HG02759 (cell line): ENCODE measurements around the gene RBP5.
A peak's percentile ranks its signal among the peaks of the same experiment; 100 is the strongest.

Source experiments
- ATAC-seq: cut with Tn5 transposase; IDR thresholded peaks from one replicate; pipeline ENCODE4 v1.9.1; 2021; ENCODE audit warnings: mild to moderate bottlenecking, moderate library complexity; ENCODE audit not compliant: unreplicated experiment

The RBP5 gene

DNA sequence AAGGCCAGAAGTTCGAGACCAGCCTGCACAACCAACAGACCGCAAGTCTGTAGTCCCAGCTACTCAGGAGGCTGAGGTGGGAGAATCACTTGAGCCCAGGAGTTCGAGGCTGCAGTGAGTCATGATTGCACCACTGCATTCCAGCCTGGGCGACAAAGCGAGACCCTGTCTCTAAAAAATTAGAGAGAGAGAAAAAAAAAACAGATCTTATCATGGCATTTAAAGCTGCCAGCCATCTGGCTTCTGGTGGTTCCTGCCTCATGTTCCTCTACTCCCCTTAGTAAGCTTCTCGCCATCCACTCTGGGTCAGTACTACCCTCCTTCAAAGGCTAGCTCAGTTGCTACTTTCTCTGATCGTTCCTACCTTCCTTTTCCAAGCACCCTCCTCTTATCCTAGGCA, 17.5 kb upstream of the RBP5 start:
- ATAC-seq: no peak

DNA sequence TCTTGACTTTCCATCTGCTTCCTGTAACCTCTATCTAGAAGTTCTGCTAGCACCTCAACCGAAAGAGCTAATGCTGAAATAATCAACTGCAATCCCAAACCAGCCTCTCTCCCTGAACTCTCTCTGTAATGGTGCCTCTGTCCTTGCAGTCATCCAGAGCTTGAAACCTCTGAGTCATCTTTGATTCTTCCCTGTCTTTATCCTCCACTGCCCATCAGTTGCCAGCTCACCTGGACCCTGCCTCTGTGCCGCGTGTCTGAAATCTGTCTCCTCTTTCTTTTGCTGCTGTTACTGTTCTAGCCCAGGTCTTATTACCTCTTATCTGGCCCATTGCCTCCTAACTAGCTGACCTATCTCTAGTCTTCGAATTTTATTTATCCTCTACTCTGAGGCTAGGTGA, 17.0 kb upstream of the RBP5 start:
- no peak for ATAC-seq

DNA sequence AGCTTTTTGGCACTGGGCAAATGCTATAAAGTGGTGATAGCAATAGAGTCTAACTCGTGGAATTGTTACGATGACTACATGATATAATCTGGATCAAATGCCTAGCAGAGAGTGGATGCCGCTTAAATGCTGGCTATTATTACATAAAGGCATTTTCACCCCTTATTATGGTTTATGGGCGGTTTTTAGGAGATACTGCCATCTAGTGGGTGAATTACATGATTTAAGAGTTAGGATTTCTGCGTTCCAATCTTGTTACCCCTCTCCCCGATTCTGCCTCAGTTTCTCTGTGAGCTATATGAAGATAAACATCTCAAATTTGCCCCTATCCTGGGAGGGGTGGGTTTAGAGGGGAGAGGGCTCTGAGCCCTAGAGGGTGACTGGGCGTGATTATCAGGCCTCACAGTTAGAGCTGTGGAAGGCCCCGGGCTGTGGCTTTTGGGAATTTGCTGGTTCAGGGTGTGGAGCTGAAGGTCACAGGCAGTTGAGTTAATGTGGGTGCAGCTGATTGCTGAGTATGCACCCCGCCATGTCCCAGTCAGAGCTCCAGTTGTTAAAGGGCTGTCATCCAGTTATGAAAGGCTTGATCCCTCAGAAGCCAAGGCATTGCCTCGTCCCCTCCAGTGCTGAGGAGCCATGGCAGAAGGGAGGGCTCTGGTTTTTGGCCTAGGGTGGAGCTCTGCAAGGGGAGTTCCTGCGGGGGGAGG, 15.9 kb upstream of the RBP5 start:
- no peak for ATAC-seq

DNA sequence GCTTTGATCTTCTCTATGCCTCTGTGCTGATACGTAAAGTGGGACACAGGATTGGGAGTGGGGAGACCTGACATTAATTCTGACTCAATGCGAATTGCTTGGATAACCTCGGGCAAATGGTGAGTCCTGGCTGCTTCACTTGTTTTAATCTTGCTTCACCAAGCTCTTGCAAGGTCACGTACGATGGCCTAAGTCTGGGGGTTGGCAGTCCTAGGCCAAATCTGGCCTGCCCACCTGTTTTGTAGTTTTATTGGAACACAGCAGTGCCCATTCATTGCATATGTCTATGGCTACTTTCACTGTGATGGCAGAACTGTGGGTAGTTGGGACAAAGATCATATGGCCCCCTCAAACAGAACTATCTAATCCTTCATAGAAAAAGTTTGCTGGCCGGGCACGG, 14.9 kb upstream of the RBP5 start:
- no peak for ATAC-seq

DNA sequence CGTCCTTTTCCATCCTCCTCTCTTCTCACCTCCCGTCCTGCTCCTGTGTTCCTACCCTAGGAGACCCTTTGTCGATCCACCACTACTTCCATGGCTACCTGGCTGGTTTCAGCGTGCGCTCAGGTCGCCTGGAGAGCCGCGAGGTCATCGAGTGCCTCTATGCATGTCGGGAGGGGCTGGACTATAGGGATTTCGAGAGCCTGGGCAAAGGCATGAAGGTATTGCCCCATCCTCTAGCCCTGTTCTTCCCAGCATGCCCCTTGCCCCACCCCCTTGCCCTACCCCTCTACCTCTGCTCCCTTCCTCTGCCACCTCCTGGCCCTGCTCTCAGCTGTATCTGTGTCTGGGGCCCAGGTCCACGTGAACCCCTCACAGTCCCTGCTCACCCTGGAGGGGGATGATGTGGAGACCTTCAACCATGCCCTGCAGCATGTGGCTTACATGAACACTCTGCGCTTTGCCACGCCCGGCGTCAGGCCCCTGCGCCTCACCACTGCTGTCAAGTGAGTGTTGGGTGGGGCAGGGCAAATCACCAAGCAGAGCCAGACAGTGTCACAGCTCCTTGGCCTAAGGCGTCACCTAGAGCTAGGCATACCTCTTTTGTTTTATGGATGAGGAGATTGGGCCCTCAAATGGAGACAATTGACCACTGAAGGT, 14.2 kb upstream of the RBP5 start:
- no peak for ATAC-seq

DNA sequence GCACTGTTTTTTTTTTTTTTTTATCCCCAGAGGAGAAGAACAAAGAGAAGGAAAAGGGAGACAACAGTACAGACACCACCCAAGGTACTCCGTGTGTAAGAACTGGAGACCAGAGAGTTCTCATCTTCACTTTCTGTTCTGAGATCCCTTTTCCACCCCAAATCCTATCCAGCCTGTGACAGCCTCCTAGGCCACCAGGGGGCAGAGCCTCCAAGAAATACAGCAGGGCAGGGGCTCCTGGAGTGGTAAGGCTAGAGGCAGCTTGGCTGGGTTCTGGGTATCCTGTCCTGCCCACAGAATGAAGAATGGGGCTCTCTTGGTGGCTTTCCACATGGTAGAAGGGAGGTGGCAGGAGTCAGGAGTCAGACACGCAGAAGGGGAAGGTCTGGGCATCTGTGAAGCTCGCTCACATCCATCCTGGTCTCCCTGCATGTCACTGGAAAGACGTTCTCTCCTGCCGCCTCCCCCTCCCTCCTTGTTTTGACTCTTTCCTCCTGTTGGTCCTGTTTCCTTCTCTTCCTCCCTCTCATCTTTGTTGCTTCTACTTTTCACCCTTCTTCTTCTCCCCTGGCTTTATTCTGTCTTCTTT, 13.5 kb upstream of the RBP5 start:
- no peak for ATAC-seq

DNA sequence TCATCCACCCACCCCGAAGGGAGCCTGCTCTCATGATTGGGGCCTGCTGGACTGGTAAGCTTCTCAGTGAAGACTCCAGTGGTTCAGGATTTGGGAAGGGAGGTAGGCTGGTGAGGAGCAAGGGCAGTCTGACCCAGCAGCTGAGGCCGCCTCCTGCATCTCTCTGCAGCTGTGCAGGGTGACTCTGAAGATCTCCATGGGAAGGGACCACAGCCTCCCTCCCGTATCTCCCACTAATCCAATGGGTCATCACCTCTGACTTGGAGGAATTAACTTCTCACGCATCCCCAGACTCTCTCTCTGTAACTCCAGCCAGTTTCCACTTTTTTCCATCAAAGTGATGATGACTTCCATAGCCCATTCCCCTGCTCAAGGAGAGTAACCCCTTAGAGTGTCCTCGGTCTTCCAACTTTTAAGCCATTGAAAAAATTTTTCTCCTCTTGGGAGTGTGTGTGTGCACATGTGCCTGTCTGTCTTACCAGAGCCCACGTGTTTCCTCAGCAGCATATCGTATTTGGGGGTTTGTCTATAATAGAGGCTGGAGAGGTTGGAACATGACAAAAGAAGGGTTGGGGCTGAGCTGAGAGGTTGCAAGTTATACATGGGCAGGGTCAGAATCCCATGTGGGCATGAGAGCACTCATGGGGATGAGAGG, 12.8 kb upstream of the RBP5 start:
- no peak for ATAC-seq

DNA sequence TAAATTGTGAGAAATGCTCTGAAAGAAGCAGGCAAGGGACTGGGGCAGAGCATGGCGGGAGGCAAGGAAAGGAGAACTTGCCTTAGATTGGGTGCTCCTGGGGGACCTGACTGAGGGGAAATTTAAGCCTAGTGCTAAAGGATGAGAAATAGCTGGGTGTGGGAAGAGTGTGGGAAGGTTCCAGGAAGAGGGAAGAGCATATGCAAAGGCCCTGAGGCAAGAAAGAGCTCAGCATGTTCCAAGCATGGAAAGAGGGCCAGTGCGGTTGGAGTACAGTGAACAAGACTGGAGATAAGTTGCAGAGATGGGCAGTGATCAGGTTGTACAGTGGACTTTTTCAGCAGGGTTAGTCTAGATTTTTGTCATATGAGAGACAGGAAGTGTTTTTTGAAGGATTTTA, 10.5 kb upstream of the RBP5 start:
- ATAC-seq: no peak

DNA sequence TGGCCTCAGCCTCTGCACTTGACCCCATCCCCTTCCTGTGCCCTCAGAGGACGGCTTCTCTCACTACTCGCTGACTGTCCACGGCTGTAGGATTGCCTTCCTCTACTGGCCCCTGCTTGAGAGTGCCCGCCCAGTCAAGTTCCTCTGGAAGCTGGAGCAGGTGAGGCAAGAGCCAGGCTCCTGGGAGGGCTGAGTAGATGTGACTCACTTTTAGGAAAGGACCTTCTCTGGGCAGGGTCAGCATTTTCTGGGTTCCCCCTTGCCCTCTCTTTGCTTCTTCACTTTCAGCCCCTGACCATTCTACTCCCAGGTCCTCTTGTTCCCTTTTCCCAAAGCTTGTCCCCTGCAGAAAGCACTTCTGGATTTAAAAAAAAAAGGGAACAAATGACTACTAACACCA, 9.2 kb upstream of the RBP5 start:
- no peak for ATAC-seq

DNA sequence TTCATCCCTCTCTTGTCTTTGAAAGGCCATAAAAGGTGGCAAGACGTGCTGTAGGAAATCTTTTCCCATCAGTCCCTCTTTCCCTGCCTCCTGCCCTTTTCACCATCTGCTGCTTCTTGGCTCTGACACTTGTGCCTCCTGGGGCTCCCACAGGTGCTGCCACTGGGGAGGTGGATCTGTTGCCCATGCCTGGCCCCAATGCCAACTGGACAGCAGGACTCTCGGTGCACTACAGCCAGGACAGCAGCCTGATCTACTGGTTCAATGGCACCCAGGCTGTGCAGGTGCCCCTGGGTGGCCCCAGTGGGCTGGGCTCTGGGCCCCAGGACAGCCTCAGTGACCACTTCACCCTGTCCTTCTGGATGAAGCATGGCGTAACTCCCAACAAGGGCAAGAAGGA, 8.0 kb upstream of the RBP5 start:
- no peak for ATAC-seq

DNA sequence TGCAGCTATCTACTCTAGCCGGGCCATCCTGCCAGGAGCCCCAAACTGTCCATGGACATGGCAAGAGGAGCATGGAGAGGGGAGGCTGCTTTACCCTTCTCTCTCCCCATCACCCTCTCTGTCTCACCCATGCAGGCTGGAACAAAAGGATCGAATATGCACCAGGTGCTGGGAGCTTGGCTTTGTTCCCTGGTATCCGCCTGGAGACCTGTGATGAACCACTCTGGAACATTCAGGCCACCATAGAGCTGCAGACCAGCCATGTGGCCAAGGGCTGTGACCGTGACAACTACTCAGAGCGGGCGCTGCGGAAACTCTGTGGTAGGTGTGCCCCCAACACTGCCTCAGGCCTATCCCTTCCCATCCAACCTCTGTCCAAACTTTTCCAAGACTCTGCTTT, 7.4 kb upstream of the RBP5 start:
- no peak for ATAC-seq

DNA sequence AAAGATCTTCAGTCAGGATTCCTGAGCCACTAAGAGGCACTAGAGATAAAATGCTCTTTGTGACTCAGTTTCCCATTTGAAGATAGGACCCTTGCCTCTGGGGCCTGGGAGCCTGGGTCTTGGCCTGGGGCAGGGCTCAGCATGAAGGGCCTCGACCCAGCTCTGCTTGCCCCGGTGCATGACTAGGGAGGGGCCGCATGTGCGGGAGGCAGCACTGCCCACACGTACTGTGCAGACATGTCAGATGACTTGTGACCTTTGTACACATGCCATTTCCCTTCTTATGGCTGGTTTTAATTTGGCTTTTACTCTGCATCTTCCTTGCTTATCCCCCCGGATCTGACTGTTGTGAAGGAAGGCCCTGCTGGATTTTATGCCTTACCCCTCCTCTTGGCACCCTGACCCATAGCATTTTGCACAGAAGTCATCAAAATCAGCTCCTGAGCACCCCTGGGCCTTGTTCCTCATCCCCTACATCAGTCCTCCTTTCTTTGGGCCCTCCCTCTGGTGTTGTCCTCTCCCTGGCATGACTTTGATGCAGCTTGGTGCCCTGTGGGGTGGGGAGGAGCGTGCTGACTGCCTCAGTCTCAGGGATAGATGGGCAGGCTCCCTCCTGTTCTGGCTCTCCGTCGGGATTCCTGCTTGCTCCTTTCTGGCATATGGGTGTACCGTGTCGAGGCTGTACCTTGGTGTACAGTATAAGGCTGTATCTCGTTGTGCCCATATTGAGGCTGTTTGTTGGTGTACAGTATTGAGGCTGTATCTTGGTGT, 5.9 kb upstream of the RBP5 start:
- no peak for ATAC-seq

DNA sequence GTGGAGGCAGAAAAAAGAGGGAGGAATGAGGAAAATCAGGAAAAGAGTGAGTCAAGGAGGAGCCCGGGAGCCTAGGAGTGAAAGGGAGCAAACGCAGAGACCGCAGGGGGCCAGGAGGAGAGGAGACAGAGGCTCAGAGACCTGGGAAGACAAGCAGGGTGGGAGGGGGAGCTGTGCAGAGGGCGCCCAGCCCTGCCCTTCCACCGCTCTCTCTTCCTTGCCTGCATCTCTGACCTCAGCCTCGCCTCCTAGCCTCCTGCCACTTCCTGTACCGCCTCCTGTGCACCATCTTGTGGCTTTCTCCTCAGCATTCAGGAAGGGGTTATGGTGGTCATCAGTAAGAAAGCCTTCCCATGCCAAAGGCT, 2.8 kb upstream of the RBP5 start:
- ATAC-seq: no peak

DNA sequence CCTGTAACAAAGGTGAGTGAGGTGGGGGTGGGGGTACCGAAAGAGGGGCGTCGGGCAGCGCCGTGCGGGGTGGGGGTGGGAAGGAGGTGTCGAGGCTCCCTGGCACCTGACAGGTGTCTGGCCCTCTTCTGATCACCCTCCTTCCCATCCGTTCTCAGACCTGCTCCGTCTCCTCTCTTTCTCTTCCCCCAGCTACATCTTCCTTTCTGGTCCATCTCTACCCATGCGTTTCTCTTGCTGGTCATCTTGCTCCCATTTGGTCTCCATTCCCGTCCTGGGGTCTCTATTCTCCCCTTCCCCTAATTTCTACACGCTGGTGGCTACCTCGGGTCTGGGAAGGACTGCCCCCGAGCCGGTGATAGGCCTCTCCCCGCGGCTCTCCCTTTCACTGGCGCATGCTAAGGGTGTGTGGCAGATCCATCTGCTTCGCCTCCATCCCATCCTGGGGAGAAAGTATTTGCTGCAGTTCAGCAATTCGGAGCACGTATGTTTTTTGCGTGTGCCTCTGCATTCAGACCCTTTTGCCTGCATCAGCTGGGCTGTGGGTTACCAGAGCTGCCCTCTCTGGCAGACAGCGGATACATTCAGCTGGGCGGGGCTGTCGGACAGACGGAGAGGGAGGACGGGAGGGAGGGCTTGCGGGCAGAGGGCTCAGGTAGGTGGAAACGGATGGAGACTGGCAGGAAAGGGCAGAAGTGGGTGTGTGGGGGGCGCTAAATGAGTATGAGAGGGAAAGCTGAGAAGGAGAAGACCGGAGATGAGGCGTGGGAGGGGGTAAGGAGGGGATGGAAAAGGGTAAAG, 2.2 kb upstream of the RBP5 start:
- peak; percentile 53 for ATAC-seq

DNA sequence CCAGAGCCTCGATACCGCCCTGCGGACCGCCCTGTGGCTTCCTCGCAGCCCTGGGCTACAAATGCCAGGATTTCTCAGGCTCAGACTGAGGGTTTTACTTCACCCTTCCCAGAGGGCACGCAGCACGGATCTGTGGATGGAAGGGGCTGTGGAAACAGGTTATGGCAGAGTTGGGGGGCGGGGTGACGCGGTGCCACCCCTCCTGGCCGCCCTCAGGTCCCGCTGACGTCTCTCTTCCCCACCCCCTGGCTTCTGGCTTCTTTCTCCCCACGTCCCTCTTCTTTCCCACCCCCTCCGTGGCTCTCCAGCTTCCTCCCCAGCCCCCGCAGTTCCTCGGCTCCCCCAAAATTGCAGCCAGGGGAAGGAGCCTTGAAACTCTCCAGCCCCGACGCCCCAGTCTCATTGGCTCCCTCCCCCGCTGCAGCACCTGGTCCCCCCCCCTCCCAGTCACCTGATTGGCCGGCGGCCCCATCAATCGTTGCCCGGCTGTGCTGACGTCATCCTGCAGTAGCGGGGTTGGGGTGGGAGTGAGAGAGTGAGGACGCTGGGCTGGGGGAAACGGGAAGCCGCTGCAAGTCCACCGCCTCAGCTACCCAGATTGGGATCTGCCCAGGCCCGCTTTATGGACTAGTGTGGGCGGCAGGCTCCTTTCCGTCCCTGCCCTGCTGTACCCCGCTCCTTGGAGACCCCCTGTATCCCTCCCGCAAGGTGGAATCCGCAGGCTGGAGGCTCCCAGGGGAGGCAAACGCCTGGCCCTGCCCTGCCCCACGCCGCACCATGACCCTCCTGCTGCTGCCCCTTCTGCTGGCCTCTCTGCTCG, 1.4 kb upstream of the RBP5 start, which contains the start of gene CLSTN3:
TSS of gene CLSTN3 (plus strand) at position 500 of the 820 bp plus-strand sequence. CDS start at position 778, 278 bp downstream.
- peak; percentile 69 for ATAC-seq

DNA sequence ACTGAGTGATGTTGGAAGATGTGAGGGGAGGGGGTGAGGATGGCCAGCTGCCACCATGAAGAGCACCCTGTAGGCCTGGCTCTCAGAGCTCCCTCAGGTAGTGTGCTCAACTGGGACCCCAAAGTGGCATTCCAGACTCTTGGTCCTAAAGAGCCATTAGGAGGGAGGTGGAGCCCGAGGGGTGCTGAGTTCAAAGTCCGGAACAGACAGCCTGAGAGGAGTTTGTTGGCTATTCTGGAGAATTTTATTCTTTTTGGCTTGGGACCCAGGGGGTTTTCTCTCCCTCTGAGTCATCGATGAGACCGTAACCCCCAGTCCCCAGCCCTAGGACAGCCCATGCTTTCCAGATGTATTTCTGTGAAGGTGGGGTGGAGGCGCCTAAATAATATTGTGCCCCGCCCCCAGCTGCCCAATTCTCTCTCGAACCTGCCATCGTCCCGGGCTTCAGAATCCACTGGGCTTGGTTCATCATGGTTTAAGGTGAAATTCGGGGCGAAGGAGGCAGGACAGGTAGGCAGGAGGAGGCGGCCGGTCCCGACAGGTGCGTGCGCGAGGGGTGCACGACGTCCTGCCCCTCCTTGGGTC, 690 bp upstream of the RBP5 start:
- peak; percentile 2 for ATAC-seq

DNA sequence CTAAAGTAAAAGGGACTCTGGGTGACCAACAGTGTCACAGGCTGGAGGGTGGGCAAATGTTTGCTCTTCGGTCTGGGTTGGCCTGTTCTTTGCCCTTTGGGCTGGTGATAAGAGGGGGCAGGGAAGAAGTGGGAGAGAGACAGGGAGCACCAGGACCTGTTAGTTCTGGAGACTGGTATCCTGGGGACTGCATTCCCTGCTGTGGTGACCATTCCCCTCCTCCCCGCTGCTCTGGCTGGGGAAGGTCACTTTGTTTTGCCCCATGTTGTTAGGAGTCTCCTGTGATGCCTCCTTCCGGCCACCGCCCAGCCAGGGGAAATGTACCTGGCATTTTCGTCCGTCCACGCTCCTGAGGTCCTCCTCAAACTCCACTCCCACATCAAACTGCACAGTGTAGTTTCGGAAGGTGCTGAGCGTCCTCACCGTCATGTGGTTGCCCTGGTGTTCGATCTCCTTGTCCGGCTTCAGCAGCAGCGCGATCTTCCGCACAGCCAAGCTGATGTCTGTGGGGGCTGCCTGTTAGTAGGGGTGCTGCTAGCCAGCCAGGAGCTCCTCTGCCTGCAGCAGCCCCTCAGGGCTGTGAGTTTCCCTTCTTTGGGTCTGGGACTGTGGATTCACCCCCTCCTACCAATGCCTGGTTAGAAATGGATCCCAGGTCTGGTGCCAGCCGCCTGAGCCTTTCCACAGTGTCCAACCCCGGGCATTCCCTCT, 618 bp downstream of the RBP5 start:
- no peak for ATAC-seq

DNA sequence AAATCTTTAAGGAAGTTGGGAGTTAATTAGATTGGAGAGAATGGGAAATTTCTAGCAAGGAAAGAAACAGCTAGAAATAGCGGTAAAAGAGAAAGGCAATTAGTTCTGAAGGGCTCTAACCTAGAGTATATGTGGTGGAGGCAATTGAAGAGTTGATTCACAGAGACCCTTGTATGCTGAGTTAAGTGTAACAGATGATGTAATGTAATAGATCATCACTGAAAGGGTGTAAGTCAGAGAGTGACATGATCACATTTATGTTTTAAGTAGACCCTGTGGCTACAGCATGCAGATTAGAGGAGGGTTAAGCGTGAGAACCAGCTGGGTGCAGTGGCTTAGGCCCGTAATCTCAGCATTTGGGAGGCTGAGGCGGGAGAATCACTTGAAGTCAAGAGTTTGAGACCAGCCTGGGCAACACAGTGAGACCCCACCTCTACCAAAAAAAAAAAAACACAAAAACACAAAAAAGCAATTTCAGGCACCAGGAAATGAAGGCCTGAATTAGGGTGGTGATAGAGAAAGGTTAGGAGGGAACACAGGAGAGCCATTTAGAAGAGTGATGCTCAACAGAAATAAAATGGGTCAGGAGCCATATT, 3.0 kb downstream of the RBP5 start:
- no peak for ATAC-seq
